ENCODE data around the gene LOXL1. TPM values are rescaled to one million over a fixed set of nuclear protein-coding genes. Genes with fewer than 3 reads are reported as not detected.
A peak's percentile ranks its signal among the peaks of the same experiment; 100 is the strongest.
"Not testable (repeated sequence)": the region's sequence is repeated elsewhere in the genome, so short reads cannot be mapped to it uniquely, and the experiment has no call there.

LOXL1 gene
- total RNA-seq, 2 donors from 2014 or later = 94.6 to 110 TPM

DNA sequence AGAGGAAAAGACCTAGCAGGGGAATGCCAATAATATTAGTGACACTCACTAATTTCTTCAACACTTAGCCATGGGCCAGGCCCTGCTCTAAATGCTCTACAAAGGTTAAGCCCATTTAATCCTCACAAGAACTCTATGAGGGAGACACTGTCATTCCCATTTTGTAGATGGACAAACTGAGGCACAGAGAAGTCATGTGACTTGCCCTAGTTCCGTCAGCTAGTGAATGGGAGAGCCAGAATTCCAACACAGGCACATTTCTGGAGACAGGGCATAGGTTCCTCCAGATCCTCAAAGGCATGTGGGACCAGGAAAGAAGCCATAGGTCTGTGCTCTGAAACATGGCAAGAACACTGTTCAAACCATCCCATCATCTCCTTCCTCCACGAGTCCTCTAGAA, 31.5 kb downstream of the LOXL1 start:
- intact Hi-C loops (cut with DNase I) = loop anchor here in 1 of 2 donors (10.0 kb wide), 1 partner anchor 83 kb away; the partner anchor contains the start of gene TBC1D21
- DNase-seq (ENCODE audit: low spot score) = no peak

- DNase-seq (ENCODE audit: low spot score) = peak; percentile 13
- intact Hi-C loops (cut with DNase I) = loop anchor here in 1 of 2 donors (10.0 kb wide), 1 partner anchor 84 kb away; the partner anchor contains the start of gene TBC1D21
These were observed 32.8 kb downstream of the LOXL1 start for GRCh38 chr15:73959012-73959581.

GRCh38 chr15:73959801-73960200, 33.5 kb downstream of the LOXL1 start:
- peak; percentile 32 for DNase-seq (ENCODE audit: low spot score)
- intact Hi-C loops (cut with DNase I) = loop anchor here in 1 of 2 donors (10.0 kb wide), 1 partner anchor 85 kb away; the partner anchor contains the start of gene TBC1D21

DNA sequence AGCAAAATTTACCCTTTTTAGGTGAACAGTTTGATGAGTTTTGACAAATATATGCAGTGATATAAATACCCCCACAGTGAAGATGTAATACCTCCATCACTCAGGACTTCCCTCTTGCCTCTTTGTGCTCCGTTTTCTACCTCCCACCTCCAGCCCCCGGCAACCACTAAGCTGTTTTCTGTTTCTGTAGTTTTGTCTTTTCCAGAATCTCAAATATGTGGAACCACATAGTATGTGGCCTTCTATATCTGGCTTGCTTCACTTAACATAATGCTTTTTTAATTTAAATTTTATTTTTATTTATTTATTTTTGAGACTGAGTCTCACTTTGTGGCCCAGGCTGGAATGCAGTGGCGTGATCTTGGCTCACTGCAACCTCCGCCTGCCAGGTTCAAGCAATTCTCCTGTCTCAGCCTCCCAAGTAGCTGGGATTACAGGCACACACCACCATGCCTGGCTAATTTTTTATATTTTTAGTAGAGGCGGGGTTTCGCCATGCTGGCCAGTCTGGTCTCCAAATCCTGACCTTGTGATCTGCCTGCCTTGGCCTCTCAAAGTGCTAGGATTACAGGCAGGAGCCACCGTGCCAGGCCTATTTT, 34.3 kb downstream of the LOXL1 start:
- DNase-seq (ENCODE audit: low spot score) = peak; percentile 32
- intact Hi-C loops (cut with DNase I) = not testable (repeated sequence)

DNA sequence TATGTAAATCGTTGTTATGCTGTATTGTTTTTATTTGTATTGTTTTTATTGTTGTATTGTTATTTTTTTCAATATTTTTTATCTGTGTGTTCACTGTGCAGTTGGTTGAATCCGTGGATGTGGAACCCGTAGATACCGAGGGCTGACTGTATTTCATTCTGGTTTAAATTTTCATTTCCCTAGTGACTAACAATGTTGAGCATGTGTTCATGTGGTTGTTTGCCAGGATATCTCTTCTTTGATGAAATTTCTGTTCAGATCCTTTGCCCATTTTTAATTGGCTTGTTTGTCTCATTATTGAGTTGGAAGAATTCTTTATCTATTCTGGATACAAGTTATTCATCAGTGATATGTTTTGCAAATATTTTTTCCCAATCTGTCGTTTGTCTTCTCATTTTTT, 36.2 kb downstream of the LOXL1 start:
- DNase-seq (ENCODE audit: low spot score) = no peak
- intact Hi-C loops (cut with DNase I) = no loop called here

DNA sequence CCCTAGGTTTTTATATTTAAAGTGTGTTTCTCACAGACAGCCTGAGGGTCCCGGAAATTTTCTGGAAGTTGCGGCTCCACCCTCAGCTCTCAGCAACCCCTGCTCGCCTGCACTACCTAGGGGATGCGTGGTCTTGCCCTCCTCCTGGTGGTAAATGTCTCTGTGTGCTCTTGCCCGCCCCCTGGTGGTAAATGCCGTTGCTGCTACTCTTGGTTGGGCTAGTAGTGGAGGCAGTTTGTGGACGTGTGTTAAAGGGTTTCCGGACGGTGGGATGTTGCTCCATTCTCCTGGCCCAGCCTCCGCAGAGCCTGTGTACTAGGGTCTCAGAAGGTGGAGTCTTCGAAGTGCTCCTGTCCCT, 38.5 kb downstream of the LOXL1 start:
- DNase-seq (ENCODE audit: low spot score) = peak; percentile 93
- intact Hi-C loops (cut with DNase I) = no loop called here

- intact Hi-C loops (cut with DNase I) = no loop called here
- peak; percentile 23 for DNase-seq (ENCODE audit: low spot score)
These were observed 39.0 kb downstream of the LOXL1 start for GRCh38 chr15:73965094-73965757.

DNA sequence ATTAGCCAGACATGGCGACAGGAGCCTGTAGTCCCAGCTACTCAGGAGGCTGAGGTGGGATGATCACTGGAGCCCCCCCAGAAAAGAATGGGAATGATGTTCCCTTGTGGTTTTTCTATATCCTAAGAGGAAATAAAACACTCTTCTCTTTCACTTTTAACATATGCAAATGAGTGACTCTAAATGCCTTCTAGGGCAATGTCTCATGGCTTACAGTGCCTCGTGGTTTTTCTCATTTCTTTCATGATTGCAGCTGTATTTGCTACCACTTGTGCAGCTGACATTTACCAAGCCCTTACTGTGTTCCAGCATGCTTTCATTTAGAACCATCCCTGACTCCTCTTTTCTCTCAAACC, 39.5 kb downstream of the LOXL1 start:
- intact Hi-C loops (cut with DNase I) = no loop called here

GRCh38 chr15:73968461-73968860, 42.2 kb downstream of the LOXL1 start:
- no peak for DNase-seq (ENCODE audit: low spot score)
- intact Hi-C loops (cut with DNase I) = no loop called here

More for the DNA sequence above, 39.5 kb downstream of the LOXL1 start:
- no peak for DNase-seq (ENCODE audit: low spot score)

- DNase-seq (ENCODE audit: low spot score) = peak; percentile 20
- intact Hi-C loops (cut with DNase I) = no loop called here
These were observed 43.0 kb downstream of the LOXL1 start for GRCh38 chr15:73969151-73969759.

- intact Hi-C loops (cut with DNase I) = loop anchor here (5.0 kb wide), 2 partner anchors 64 to 339 kb away; no protein-coding TSS in a partner anchor
- peak; percentile 94 for DNase-seq (ENCODE audit: low spot score)
These were observed 46.9 kb downstream of the LOXL1 start for GRCh38 chr15:73972984-73973682.

GRCh38 chr15:73973683-73974200, 47.5 kb downstream of the LOXL1 start:
- intact Hi-C loops (cut with DNase I) = loop anchor here (5.0 kb wide), 2 partner anchors 64 to 339 kb away; no protein-coding TSS in a partner anchor
- DNase-seq (ENCODE audit: low spot score) = peak; percentile 80

DNA sequence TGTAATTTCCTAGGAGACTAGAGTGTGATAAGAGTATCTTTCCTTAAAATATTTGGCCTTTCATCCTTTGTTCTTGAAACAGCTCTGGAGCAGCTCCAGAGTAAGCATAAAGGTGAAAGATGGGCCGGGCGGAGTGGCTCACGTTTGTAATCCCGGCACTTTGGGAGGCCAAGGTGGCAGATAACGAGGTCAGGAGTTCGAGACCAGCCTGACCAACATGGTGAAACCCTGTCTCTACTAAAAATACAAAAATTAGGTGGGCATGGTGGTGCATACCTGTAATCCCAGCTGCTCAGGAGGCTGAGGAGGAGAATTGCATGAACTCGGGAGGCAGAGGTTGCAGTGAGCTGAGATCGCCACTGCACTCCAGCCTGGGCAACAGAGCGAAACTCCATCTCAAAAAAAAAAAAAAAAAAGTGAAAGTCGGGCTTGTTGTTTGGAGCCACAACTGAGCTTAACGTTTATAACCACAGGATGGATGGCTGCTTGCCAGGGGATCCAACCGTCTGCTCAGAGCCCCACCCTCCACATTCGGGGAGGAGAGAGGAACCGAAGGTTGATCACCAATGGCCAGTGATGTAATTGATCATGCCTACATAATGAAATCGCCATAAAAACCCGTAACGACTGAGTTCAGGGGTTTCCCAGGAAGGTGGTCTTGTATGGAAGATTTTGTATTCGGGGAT, 49.3 kb downstream of the LOXL1 start:
- DNase-seq (ENCODE audit: low spot score) = peak; percentile 52
- intact Hi-C loops (cut with DNase I) = not testable (repeated sequence)

- intact Hi-C loops (cut with DNase I) = no loop called here
- no peak for DNase-seq (ENCODE audit: low spot score)
These were observed 52.6 kb downstream of the LOXL1 start for GRCh38 chr15:73978896-73979295.

GRCh38 chr15:73979636-73980035, 53.4 kb downstream of the LOXL1 start:
- intact Hi-C loops (cut with DNase I) = loop anchor here in 1 of 2 donors (10.0 kb wide), 1 partner anchor 335 kb away; no protein-coding TSS in a partner anchor
- DNase-seq (ENCODE audit: low spot score) = no peak

DNA sequence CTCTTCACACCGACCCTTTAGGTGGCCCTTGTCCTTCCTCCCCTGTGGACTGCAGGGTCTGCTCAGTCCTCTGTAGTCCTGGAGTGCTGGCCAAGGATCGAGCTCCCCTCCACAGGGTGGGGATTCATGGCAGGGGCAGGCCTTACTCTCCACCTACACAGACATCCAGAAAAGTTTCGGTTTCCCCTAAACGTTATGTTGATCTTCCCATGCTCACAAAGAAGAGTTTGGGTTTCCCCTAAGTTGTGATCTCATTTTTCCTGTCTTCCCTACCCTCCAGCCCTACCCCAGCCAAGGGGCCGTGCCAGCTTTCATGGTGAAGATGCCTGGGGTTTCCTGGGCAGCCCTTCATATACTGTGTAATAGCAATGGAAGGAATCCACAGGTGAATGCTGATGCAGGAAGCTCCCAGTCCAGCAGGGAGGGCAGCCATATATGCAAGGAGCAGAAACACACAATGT, 55.5 kb downstream of the LOXL1 start:
- intact Hi-C loops (cut with DNase I) = loop anchor here in 1 of 2 donors (10.0 kb wide), 1 partner anchor 333 kb away; no protein-coding TSS in a partner anchor

DNA sequence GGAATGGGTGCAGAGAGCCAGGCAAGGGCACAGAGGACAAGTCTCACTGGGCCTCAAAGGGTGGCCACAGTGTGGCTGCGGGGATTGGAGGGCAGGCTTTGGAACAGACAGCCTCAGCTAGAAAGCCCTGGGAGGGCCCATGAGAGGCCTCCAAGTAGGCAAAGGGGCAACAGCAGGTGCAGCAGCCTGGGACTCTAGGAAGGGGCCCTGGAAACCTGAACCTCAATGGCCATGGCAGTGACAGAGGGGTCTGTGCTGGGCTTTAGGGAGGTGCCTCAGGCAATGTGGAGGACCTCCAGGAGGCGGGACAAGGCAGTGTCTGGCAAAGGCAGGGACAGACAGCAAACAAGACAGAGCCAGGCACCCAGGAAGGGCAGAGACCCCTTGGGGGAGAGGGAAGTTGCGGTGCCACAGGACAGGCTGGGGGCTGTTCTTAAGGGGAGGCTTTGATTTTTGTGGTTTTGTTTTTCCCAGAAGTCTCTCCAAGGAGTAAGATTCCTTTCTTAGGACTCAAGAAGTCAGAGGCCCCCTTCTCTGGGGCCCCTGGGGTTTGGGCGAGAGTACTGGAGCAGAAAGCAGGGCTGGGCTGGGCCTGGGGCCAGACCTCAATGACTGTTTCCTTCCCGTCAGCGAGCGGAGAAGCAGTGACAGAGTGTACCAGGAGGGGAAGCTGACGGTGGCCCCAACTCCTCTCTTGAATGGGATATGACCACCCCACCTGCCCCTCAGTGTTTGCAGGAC, 56.1 kb downstream of the LOXL1 start:
- intact Hi-C loops (cut with DNase I) = loop anchor here in 1 of 2 donors (10.0 kb wide), 1 partner anchor 332 kb away; no protein-coding TSS in a partner anchor
- peak; percentile 97 for DNase-seq (ENCODE audit: low spot score)

More for the DNA sequence above, 55.5 kb downstream of the LOXL1 start:
- DNase-seq (ENCODE audit: low spot score) = peak; percentile 67

Data from posterior vena cava (tissue), 2 donors.